ENCODE data around the gene MSRB1.
"Not testable (repeated sequence)": the region's sequence is repeated elsewhere in the genome, so short reads cannot be mapped to it uniquely, and the experiment has no call there.

The MSRB1 gene

DNA sequence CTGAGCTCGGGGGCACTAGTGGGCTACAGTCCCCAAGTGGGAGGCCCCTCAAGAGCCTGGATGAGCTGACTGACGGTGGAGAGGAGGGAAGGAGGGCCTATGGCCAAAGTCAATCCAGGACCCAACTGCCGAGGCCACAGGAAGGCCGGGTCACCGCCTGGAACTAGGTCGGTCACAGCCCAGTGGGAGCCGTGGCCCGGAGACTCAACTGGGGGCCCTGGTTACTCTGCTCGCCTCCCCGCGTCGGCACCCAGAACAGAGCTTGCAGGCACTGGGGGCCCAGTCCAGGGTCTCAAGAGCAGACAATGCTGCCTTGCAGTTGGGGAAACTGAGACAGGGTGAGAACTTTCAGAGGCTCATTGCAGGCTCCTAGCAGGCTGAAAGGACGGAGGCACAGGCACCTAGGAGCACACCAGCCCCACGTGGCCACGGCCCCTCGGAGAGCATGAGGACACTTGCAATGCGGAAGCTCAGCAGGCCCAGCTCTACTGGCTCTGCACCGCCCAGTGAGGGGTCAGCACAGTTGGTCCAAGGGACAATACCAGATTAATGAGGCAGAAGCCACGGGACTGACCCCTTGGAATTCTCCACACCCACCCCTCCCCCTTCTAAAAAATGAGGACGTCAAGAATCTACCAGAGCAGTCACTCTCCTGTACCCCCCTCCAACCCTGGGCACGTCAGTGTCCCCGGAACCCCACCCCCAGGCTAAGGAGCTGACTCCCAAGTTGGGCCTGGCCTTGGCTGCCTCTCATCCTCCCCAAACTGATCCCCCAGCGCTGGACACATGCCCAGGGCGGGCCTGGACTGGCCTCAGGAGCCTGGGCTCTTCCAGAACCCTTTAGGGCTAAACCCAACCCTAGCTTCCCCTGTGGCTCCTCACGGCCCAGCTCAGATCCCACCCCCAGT lies 27.0 kb downstream of the MSRB1 start:
- DNase-seq, result no peak

DNA sequence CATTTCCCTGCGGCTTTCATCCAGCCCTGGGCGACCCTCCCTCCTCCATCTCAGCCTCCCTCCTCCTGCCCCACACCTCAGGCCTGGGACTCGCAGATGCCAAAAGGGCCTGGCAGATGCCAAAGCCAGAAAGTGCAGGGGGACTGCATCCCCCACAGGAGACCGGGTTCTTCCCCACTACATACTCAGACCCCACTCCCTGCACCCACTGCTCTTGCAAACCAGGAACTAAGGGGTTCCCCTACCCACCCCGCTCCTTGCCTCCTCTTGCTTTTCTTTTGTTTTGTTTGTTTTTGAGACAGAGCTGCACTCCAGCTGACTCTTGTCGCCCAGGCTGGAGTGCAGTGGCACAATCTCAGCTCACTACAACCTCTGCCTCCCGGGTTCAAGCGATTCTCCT lies 28.0 kb downstream of the MSRB1 start:
- no peak for DNase-seq

DNA sequence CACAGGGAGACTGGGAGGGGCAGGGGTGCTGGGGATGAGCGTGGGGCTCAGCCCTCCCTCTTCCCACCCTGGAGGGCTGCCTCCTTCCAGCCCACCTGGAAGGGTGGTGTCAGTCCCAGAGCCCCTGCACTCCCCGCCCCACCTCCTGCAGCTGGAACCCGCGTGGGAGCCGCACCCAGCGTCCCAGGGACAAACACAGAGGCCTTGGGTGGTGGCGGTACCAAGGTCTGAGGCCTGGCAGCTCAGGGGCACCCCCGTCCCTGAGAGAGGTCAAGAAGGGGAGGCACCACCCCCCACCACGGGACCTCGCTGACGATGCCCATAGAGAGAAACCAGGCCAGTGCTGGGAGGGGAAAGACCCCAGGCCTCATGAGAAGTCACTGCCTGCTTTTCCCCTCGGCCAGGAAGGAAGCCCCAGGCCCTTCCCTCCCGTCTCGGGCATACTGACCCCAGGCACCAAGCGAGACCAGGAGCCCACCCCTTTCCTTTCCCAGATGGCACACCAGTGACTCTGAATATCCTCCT lies 28.9 kb downstream of the MSRB1 start:
- no peak for DNase-seq

DNA sequence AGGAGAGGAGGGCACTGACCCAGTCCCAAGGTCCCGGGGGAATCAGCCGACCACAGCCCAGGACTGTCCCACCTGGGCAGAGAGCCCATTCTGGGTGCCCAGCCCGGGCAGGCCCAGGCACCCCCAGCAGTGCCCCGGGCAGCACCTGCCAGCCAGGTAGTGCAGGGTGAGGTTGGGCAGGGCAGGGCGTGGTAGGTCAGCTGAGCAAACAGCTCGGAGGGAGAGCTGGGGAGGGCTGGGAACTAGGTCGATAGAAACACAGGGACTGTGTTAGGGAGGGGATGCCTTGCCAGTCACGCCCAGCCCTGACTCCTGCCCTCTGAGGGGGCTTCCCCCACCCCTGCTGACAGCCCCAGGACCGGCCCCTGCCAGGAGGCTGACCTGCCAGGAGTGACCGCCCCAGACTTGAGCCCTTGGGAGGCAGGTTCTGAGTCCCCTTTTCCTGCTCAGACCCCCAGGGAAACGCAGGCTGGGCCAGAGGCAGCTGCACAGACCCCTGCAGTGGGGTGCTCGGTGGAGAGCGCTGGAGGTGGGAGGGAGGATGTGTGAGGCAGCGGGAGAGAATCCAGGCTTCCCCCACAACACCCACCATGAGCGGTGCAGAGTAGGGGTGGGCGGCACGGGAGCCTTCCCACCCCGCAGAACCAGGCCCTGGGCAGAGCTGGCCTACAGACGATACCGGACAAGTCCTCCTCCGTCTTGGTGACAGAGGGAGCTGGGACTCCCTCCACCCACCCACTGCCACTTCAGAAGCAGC lies 29.5 kb downstream of the MSRB1 start:
- DNase-seq, result no peak

DNA sequence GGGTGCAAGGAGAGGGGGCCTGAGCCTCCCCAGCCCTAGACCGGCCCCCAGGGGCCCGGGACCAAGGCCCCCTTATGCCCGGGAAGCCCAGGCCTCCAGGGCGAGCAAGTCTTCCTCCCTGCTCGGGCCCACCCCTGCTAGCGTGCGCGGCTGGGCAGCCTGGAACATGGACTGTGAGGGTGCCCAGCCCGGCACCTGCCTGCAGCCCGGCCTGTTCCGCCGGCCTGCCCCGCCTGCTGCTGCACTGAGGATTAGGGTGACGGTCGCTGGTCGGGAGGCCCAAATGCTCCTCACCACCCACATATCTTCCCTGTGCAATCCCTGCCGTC lies 30.8 kb downstream of the MSRB1 start:
- DNase-seq, result no peak

DNA sequence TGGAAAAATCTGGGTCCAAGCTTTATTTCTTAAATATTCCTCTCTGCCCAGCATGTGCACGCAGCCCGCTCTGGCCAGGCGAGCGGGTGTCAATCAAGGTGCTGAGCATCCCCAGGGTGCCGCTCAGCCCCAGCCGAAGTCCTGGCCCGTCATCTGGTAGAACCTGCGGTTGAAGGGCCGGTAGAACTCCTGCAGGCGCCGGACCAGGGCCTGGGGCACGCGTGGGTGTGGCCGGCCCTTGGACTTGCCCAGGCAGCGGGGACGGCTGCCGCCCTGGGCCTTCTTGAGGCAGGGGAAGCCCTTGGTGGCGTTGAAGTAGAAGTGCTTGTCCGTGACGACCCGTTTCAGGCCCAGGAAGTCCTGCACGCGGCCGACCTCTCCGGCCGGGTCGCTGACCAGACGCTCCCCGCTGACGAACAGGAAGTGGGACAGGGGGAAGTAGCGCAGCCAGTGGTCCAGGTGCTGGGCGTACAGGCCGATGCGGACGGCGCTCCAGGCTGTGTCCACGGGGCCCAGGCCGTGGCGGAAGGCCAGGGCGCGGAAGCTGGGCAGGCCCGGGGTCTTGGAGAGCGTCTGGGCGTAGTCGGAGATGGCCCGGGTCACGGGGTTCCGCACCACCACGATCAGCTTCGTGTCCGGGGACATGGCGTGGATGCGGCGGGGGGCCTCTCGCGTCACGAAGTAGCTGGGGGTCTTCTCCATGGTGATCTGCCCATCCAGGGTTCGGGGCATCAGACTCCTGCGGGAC lies 31.4 kb downstream of the MSRB1 start:
- no peak for DNase-seq

DNA sequence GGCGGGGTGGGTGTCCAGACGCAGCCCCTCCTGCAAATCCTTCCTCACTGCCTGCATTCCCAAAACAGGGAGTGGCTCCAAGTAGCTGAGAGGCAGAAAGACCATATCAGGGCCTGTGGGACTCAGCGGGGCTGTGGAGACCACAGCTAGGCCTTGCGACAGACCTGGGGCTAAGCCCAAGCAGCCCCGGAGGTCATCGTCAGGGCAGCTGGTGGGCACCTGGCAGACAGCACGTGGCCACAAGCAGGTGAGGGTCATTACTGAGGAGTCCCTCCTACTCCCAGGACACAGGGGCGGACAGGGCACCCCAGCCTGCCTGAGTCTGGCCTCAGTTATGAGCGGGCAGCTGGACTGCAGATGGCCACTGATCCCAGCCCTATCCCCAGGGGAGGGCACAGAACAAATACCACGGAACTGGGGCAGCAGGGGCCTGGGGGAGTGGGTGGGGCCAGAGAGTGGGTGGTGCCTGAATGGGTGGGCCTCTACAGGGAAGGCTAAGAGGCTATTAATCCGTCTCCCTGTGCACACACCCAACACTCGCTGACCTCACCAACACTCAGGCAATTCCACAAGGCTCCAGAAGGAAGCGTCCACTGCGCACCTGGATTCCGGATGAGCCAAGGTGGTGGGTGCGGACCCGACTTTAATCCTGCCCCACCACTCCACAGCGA lies 33.3 kb downstream of the MSRB1 start:
- DNase-seq, result peak; percentile 96

DNA sequence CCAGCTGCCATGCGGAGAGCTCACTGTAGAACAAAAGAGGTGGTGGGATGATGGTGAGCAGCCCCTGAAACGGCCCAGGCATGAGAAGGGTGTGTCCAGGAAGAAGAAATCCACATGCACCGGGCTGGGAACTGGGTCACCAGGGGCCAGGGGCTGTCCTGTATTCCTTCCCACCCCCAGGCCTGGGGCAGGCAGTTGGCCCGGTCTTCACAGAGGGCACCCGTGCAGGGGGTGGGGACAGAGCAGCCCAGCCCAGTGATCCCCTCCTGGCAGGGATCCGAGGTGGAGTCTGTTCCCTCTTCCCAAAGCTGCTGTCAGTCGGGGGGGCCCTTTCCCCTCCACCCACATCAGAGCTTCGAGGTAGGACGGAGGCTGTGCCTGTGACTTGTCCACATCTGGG lies 34.0 kb downstream of the MSRB1 start:
- DNase-seq, result peak; percentile 53

DNA sequence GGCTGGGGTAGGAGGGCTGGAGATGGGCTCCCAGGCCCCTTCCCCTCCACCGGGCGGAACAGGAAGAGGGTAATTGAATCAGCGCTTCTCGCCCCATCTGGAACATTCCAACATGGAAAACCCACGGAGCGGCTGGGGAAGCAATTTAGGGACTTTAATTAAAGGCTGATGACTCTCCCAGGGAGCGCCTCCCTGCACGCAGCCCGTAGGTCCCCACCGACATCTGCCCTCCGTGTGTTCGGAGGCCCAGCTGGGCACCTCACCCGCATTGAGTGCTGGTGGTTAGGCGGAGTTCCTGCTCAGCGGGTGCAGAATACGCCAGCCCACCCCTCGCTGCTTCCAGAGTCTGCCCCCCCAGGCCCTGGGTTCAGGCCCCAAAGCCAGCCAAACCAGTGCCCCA lies 34.8 kb downstream of the MSRB1 start:
- DNase-seq, result no peak

DNA sequence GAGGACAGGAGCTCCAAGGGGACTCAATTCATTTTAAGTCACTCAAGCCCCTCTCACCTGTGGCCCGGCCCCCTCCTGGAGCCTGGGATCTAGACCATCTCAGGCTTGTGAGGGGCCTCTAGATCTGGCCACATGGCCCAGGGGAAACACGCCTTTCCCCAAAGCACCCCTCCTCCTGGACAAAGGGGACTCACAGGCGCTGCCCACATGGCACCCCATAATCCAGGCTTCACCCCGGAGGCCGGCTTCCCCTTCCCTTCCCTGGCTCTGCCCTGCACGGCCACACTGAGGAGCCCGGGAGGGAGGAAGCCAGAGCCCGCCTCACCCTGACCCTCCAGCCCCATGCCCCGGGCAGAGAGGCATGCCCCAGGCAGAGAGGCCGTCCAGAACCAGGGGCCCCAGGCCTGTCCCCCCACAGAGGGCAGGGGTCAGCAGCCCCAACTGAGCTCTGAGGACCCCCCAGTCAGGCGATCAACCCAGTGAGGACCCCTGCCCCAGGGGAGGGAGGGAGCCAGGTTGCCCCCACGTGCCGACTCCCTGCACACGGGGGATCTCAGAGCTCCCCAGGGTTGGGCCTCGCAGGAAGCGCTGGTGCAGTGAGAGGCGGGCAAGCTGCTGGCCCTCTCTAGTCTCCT lies 35.7 kb downstream of the MSRB1 start:
- DNase-seq, result no peak

DNA sequence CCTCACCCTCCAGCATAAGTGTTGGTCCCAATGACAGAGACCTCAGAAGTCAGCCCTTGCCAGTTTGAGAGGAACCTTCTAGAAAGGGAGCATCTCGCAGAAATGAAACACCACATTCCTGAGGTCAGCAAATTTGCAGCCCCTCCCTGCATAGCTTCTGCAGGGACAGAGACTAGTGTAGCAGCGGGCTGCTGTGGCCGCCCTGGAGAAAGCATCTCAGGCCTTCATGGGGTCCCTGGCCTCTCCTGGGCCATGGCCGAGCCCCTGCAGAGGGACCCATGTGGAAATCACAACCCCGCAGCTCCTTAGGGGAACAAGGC lies 36.2 kb downstream of the MSRB1 start:
- no peak for DNase-seq

DNA sequence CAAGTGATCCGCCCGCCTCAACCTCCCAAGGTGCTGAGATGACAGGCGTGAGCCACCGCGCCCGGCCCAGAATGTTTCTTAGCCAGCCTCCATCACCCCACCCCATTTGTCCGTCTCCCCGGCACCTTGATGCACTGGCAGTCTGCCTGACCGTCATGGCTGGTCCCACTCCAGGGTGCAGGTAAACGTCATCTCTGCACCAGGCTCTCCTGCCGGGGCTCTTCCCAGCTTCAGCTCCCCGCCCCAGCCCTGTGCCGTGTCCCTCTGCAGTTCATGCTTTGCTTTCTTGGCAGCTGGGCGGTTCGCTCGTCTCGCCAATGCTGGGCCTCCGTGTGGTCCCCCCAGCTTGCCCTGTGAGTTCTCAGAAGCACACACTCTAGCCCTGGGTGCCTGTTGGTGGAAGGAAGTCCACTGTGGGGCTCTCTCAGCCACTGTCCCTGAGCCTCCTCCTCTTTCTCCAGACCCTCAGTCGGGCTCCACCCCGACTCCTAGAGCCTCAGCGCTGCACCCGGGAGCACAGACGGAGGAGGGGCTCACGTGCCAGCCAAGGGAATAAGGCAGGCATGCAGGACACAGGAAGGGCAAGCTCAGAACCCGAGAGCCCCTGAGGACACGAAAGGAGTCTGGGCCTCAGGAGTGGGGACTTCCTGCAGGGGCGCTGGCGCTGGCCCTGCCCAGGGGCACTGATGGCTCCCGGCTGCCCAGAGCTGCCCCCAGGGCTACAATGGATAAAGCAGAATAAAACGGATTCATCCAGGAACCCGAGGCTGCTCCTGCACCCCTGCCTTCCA lies 36.7 kb downstream of the MSRB1 start:
- DNase-seq, result no peak

DNA sequence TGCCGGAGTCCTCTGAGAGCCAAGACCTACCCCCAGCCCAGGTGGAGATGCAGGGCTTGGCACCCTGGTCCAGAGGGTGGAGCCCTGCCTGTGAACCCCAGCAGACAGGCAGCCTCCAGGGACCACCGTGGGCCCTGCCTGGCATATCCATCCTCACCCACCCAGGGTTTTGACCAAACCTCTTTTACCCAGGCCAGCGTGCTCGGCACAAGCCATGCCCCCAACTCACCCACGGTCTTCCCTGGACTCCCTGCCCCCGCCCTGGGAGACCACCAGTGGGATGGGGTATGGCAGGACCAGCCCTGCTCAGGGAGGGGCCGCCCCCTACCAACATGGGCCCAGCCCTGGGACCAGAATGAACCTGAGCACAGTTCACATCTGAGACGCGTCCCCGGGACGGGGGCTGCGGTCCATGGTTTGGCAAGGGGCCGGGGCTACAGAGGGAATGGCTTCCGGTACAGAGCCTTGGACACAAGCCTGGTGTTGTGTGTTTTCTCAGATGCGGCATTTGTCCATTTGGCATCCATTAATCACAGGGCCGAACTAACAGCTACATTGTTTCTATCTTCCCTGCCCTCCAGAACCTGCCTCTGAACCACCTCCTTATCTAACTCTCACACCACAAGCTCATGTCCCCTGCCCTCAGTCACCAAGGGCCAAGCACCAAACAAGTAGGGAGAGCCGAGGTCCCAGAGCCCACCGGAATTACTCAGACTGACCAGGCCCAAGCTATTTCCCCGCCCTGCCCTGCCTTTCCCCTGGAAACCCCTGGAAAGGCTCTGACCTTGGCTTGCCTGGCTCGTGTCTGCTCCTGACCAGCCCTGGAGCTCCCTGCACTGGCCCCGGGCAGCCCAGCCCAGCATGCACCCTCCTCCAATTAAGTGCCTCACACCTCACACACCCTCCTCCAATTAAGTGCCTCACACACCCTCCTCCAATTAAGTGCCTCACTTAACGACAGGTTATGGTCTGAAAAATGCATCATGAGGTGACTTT lies 38.9 kb downstream of the MSRB1 start:
- DNase-seq, result no peak

DNA sequence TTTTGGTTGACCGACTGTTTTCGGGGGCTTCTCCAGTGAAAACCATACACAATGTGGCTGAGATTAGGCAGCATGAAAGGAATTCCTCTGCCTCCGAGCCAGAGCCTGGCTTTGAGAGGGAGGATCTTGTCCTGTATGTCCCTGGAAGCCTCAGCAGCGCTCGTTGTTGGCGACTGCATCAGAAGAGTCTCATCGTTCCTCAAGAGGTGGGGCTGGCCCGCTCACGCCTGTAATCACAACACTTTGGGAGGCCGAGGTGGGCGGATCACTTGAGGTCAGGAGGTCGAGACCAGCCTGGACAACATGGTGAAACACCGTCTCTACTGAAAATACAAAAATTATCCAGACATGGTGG lies 39.8 kb downstream of the MSRB1 start:
- no peak for DNase-seq

DNA sequence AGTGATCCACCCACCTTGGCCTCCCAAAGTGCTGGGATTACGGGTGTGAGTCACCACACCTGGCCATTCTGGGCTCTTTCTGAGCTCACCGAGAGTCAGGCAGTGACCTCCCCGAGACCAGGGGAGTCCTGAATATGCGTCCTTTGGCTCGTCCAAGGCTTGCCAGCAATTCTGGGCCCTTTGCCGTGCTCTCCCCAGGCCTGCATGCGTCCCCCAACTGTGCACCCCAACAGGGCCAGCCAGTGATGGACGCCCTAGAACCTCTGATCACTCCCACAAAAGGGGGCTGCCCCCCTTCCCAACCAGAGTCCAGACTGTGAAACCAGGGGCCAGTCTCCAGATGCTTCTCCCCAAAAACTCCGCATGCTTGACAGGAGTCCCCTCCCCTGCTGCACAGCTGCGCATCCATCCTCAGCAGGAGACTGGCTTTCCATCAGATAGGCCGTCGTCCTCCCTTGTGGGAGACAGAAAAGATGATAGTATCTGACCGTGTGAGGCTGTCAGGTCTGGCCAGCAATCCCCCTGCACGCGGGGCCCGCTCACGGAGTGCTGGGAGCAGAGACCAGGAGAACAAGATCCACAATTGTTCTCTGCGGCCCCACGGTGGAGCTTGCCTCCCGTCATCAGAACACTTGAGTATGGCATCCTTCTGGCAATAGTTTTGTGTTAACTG lies 40.3 kb downstream of the MSRB1 start:
- no peak for DNase-seq

DNA sequence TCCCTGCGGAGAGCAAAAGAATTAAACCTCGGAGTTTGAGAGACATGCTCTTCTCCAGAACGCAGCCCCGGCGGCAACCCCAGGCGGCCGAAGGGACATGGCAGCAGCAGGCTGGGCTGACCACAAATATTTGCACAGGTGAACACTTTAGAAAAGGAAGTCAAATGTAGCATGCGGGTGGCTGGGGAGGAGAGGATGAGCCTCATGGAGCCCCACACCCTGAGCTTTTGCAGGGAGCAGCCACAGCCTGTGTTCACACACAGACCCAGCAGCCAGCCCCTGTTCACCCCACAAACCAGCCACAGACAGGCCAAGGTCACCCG lies 42.6 kb downstream of the MSRB1 start:
- DNase-seq, result no peak

DNA sequence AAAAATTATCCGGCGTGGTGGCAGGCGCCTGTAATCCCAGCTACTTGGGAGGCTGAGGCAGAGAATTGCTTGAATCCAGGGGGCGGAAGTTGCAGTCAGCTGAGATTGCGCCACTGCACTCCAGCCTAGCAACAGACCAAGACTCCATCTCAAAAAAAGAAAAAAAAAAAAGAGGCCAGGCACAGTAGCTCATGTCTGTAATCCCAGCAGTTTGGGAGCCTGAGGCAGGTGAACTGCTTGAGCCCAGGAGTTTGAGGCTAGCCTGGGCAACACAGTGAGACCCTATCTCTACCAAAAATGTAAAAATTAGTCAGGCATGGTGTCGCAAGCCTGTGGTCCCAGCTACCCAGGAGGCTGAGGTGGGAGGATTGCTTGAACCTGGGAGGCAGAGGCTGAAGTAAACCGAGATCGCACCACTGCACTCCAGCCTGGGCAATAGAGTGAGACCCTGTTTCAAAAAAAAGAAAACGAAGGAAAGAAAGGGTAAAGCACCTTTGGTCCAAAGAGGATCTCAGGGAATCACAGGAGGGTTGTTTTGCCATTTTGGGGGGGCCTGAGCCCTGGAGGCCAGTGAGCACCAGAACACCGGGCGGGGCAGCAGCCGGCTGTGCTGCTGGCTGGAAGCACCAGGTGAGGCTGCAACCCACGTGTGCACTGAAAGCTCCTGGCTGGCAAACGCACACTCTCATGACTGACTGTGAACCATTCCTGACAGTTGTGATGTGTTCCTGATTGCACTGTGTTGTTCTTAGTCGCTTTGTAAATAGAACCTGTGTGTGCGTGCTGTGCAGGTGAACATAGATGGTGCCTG lies 43.2 kb downstream of the MSRB1 start:
- no peak for DNase-seq

DNA sequence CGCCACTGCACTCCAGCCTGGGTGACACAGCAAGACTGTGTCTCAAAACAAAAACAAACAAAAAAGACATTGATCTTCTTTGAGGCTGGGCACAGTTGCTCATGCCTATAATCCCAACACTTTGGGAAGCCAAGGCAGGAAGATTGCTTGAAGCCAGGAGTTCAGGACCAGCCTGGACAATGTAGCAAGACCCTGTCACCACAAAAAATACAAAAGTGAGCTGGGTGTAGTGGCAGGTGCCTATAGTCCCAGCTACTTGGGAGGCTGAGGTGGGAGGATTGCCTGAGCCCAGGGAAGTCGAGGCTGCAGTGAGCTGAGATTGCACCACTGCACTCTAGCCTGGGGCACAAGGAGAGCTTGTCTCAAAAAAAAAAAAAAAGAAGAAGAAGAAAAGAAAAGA lies 45.3 kb downstream of the MSRB1 start:
- not testable (repeated sequence) for DNase-seq

Data from NCI-H82 (cell line).